ENCODE results near the gene STRN4. TPM values are rescaled to one million over a fixed set of nuclear protein-coding genes. Genes with fewer than 3 reads are reported as not detected.

Gene STRN4
- total RNA-seq, 1 donor: 45.9 TPM

GRCh38 chr19:46759206-46759605 lies 13.0 kb upstream of the STRN4 start:
- H3K4me3 ChIP-seq (ENCODE audit: low read depth, low read length): no peak overlapping the region
- no peak for DNase-seq (ENCODE audit: low read depth)
- no peak for TF ChIP-seq CTCF (IDR thresholded peaks at IDR 0.05; ENCODE audit: insufficient read depth, low read length)

- H3K4me3 ChIP-seq (ENCODE audit: low read depth, low read length): no peak overlapping the region
- DNase-seq (ENCODE audit: low read depth): no peak
- no peak for TF ChIP-seq CTCF (IDR thresholded peaks at IDR 0.05; ENCODE audit: insufficient read depth, low read length)
Measured at GRCh38 chr19:46756544-46756888, 10.3 kb upstream of the STRN4 start.

- no peak for DNase-seq (ENCODE audit: low read depth)
- TF ChIP-seq CTCF (IDR thresholded peaks at IDR 0.05; ENCODE audit: insufficient read depth, low read length): no peak
- no peak overlapping the region for H3K4me3 ChIP-seq (ENCODE audit: low read depth, low read length)
Measured at GRCh38 chr19:46755853-46756543, 9.7 kb upstream of the STRN4 start.

GRCh38 chr19:46755077-46755852 lies 9.0 kb upstream of the STRN4 start:
- no peak for TF ChIP-seq CTCF (IDR thresholded peaks at IDR 0.05; ENCODE audit: insufficient read depth, low read length)
- H3K4me3 ChIP-seq (ENCODE audit: low read depth, low read length): no peak overlapping the region
- DNase-seq (ENCODE audit: low read depth): peak; percentile 74

- peak; percentile 14 for TF ChIP-seq CTCF (IDR thresholded peaks at IDR 0.05; ENCODE audit: insufficient read depth, low read length)
- no peak overlapping the region for H3K4me3 ChIP-seq (ENCODE audit: low read depth, low read length)
- DNase-seq (ENCODE audit: low read depth): no peak
Measured at GRCh38 chr19:46753420-46754155, 7.3 kb upstream of the STRN4 start.

GRCh38 chr19:46748325-46749109 lies 2.3 kb upstream of the STRN4 start:
- no peak overlapping the region for H3K4me3 ChIP-seq (ENCODE audit: low read depth, low read length)
- peak; percentile 88 for TF ChIP-seq CTCF (IDR thresholded peaks at IDR 0.05; ENCODE audit: insufficient read depth, low read length)
- DNase-seq (ENCODE audit: low read depth): peak; percentile 76
